ENCODE data around the gene VASH1.

Gene VASH1

DNA sequence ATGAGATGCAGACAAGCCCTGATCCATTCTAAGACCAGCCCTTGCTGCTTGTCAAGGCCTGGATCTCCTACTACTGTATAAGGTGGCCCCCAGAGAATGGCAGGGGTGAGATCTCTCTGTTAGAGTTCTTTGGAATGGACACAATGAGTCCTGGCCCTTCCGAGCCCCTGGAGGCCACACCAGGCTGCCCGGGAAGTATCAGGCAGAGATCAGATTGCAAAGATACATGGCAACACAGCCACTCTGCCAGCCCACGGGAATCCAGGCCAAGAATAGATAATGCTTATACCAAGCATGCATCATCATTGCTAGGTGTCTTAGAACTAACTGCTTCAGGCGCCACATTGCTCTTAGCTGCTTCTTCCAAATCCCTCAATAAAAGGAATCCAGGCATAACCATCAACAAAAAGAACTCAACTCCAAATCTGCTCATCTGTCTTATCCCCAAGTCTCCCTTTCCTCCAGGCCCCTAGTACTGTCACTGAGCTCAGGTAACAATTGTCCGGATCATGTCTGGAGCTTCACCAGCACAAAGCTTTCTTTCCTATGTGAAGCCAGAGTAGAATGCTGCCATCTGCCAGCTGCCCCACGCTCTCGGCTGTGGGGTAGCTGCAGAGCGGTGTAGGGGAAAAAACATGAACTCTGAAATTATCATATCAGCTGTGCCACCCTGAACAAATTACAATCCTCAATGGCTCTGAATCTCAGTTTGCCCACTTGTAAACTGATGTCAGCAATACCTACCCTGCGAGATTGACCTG lies 5.5 kb upstream of the VASH1 start:
- no peak for TF ChIP-seq RAD21 (IDR thresholded peaks at IDR 0.05; ENCODE audit: low read depth)
- TF ChIP-seq, protein P1, sequence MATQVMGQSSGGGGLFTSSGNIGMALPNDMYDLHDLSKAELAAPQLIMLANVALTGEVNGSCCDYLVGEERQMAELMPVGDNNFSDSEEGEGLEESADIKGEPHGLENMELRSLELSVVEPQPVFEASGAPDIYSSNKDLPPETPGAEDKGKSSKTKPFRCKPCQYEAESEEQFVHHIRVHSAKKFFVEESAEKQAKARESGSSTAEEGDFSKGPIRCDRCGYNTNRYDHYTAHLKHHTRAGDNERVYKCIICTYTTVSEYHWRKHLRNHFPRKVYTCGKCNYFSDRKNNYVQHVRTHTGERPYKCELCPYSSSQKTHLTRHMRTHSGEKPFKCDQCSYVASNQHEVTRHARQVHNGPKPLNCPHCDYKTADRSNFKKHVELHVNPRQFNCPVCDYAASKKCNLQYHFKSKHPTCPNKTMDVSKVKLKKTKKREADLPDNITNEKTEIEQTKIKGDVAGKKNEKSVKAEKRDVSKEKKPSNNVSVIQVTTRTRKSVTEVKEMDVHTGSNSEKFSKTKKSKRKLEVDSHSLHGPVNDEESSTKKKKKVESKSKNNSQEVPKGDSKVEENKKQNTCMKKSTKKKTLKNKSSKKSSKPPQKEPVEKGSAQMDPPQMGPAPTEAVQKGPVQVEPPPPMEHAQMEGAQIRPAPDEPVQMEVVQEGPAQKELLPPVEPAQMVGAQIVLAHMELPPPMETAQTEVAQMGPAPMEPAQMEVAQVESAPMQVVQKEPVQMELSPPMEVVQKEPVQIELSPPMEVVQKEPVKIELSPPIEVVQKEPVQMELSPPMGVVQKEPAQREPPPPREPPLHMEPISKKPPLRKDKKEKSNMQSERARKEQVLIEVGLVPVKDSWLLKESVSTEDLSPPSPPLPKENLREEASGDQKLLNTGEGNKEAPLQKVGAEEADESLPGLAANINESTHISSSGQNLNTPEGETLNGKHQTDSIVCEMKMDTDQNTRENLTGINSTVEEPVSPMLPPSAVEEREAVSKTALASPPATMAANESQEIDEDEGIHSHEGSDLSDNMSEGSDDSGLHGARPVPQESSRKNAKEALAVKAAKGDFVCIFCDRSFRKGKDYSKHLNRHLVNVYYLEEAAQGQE (IDR thresholded peaks at IDR 0.05; ENCODE audit: low read depth), result no peak
- TF ChIP-seq TCF12 (IDR thresholded peaks at IDR 0.05; ENCODE audit: low read depth), result no peak
- TF ChIP-seq TEAD4 (IDR thresholded peaks at IDR 0.05), result no peak
- no peak for TF ChIP-seq NFIC (IDR thresholded peaks at IDR 0.05)
- TF ChIP-seq CEBPB (IDR thresholded peaks at IDR 0.05), result no peak
- no peak for TF ChIP-seq ZBTB7A (IDR thresholded peaks at IDR 0.05; ENCODE audit: low read depth)
- no peak for TF ChIP-seq MAX (IDR thresholded peaks at IDR 0.05)
- TF ChIP-seq, protein P2, sequence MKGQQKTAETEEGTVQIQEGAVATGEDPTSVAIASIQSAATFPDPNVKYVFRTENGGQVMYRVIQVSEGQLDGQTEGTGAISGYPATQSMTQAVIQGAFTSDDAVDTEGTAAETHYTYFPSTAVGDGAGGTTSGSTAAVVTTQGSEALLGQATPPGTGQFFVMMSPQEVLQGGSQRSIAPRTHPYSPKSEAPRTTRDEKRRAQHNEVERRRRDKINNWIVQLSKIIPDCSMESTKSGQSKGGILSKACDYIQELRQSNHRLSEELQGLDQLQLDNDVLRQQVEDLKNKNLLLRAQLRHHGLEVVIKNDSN (IDR thresholded peaks at IDR 0.05), result no peak
- TF ChIP-seq EP300 (IDR thresholded peaks at IDR 0.05; ENCODE audit: borderline replicate concordance), result no peak

DNA sequence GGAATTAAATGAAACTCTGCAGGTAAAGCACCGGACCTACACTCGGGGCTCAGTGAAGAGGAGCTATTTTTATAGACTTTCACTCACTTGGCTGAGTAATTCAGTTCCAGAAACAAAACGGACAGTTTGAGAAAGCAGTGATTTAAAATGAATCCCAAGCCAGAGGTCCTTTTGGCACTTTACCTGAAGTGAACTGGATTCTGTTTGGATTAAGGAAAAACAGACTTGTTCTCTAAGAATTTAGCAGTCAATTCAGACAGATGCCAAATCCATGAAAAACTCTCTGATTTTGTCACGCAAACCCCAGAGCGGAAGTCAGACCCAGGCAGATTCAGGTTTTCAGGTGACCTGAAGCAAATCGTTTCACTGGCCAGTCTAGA lies 4.9 kb upstream of the VASH1 start:
- no peak for TF ChIP-seq RAD21 (IDR thresholded peaks at IDR 0.05; ENCODE audit: low read depth)
- TF ChIP-seq TEAD4 (IDR thresholded peaks at IDR 0.05), result no peak
- no peak for TF ChIP-seq NFIC (IDR thresholded peaks at IDR 0.05)
- TF ChIP-seq EGR1 (IDR thresholded peaks at IDR 0.05), result no peak
- no peak for TF ChIP-seq CEBPB (IDR thresholded peaks at IDR 0.05)
- TF ChIP-seq, protein P2 (IDR thresholded peaks at IDR 0.05), result no peak
- TF ChIP-seq ZBTB7A (IDR thresholded peaks at IDR 0.05; ENCODE audit: low read depth), result no peak
- TF ChIP-seq EP300 (IDR thresholded peaks at IDR 0.05; ENCODE audit: borderline replicate concordance), result no peak
- TF ChIP-seq TCF12 (IDR thresholded peaks at IDR 0.05; ENCODE audit: low read depth), result no peak

GRCh38 chr14:76759589-76759988 lies 1.7 kb upstream of the VASH1 start:
- TF ChIP-seq FOXM1 (IDR thresholded peaks at IDR 0.05; ENCODE audit: borderline replicate concordance, low read depth) (no peak), CEBPB (IDR thresholded peaks at IDR 0.05) (no peak), CREB1 (IDR thresholded peaks at IDR 0.05; ENCODE audit: low read depth) (no peak), YY1 (IDR thresholded peaks at IDR 0.05; ENCODE audit: low read depth) (no peak), NFIC (IDR thresholded peaks at IDR 0.05) (no peak), TEAD4 (IDR thresholded peaks at IDR 0.05) (no peak), ZBTB7A (IDR thresholded peaks at IDR 0.05; ENCODE audit: low read depth) (no peak), RAD21 (IDR thresholded peaks at IDR 0.05; ENCODE audit: low read depth) (no peak), EP300 (IDR thresholded peaks at IDR 0.05; ENCODE audit: borderline replicate concordance) (no peak), MAX (IDR thresholded peaks at IDR 0.05) (no peak), EGR1 (IDR thresholded peaks at IDR 0.05) (no peak), TCF12 (IDR thresholded peaks at IDR 0.05; ENCODE audit: low read depth) (no peak), TAF1 (IDR thresholded peaks at IDR 0.05; ENCODE audit: low read depth) (no peak)
- TF ChIP-seq, protein P2 (IDR thresholded peaks at IDR 0.05), result no peak
- TF ChIP-seq, protein P1 (IDR thresholded peaks at IDR 0.05; ENCODE audit: low read depth), result no peak

GRCh38 chr14:76760331-76761135 lies 735 bp upstream of the VASH1 start:
- no peak for TF ChIP-seq TCF12 (IDR thresholded peaks at IDR 0.05; ENCODE audit: low read depth)
- no peak for TF ChIP-seq EGR1 (IDR thresholded peaks at IDR 0.05)
- no peak for TF ChIP-seq EP300 (IDR thresholded peaks at IDR 0.05; ENCODE audit: borderline replicate concordance)
- no peak for TF ChIP-seq MAX (IDR thresholded peaks at IDR 0.05)
- no peak for TF ChIP-seq RAD21 (IDR thresholded peaks at IDR 0.05; ENCODE audit: low read depth)
- no peak for TF ChIP-seq CEBPB (IDR thresholded peaks at IDR 0.05)
- no peak for TF ChIP-seq TEAD4 (IDR thresholded peaks at IDR 0.05)
- TF ChIP-seq TAF1 (IDR thresholded peaks at IDR 0.05; ENCODE audit: low read depth), result no peak
- TF ChIP-seq CREB1 (IDR thresholded peaks at IDR 0.05; ENCODE audit: low read depth), result no peak
